ENCODE data around the gene SORCS1.

SORCS1 gene

GRCh38 chr10:106672517-106673175 is 491.9 kb downstream of the SORCS1 start:
- no peak overlapping the region for H3K4me3 ChIP-seq (ENCODE audit: low read depth, low read length)
- TF ChIP-seq CTCF (IDR thresholded peaks at IDR 0.05; ENCODE audit: low read depth, low read length): no peak
- no peak for TF ChIP-seq MYC (IDR thresholded peaks at IDR 0.05; ENCODE audit: low read depth, low read length)
- no peak for TF ChIP-seq POLR2A (IDR thresholded peaks at IDR 0.05; ENCODE audit: extremely low read depth, insufficient read length)
- no peak for TF ChIP-seq MAX (IDR thresholded peaks at IDR 0.05; ENCODE audit: low read depth, low read length)
- no peak for DNase-seq (ENCODE audit: low read depth)

GRCh38 chr10:106661767-106662140 is 502.8 kb downstream of the SORCS1 start:
- no peak for TF ChIP-seq MYC (IDR thresholded peaks at IDR 0.05; ENCODE audit: low read depth, low read length)
- no peak for TF ChIP-seq POLR2A (IDR thresholded peaks at IDR 0.05; ENCODE audit: extremely low read depth, insufficient read length)
- TF ChIP-seq CTCF (IDR thresholded peaks at IDR 0.05; ENCODE audit: low read depth, low read length): no peak
- TF ChIP-seq MAX (IDR thresholded peaks at IDR 0.05; ENCODE audit: low read depth, low read length): no peak
- DNase-seq (ENCODE audit: low read depth): no peak
- no peak overlapping the region for H3K4me3 ChIP-seq (ENCODE audit: low read depth, low read length)

GRCh38 chr10:106661133-106661766 is 503.3 kb downstream of the SORCS1 start:
- H3K4me3 ChIP-seq (ENCODE audit: low read depth, low read length): no peak overlapping the region
- TF ChIP-seq POLR2A (IDR thresholded peaks at IDR 0.05; ENCODE audit: extremely low read depth, insufficient read length): no peak
- TF ChIP-seq CTCF (IDR thresholded peaks at IDR 0.05; ENCODE audit: low read depth, low read length): no peak
- no peak for TF ChIP-seq MAX (IDR thresholded peaks at IDR 0.05; ENCODE audit: low read depth, low read length)
- no peak for DNase-seq (ENCODE audit: low read depth)

- H3K4me3 ChIP-seq (ENCODE audit: low read depth, low read length): no peak overlapping the region
- no peak for TF ChIP-seq MYC (IDR thresholded peaks at IDR 0.05; ENCODE audit: low read depth, low read length)
- no peak for TF ChIP-seq MAX (IDR thresholded peaks at IDR 0.05; ENCODE audit: low read depth, low read length)
- TF ChIP-seq CTCF (IDR thresholded peaks at IDR 0.05; ENCODE audit: low read depth, low read length): no peak
- no peak for TF ChIP-seq POLR2A (IDR thresholded peaks at IDR 0.05; ENCODE audit: extremely low read depth, insufficient read length)
- DNase-seq (ENCODE audit: low read depth): no peak
Observed at GRCh38 chr10:106660550-106660949, 504.0 kb downstream of the SORCS1 start.

- DNase-seq (ENCODE audit: low read depth): no peak
- no peak overlapping the region for H3K4me3 ChIP-seq (ENCODE audit: low read depth, low read length)
- TF ChIP-seq MAX (IDR thresholded peaks at IDR 0.05; ENCODE audit: low read depth, low read length) (no peak), CTCF (IDR thresholded peaks at IDR 0.05; ENCODE audit: low read depth, low read length) (no peak), MYC (IDR thresholded peaks at IDR 0.05; ENCODE audit: low read depth, low read length) (no peak), POLR2A (IDR thresholded peaks at IDR 0.05; ENCODE audit: extremely low read depth, insufficient read length) (no peak)
Observed at GRCh38 chr10:106655636-106656035, 508.9 kb downstream of the SORCS1 start.

Data from NB4 (cell line).